A673 (cell line): ENCODE measurements around the gene ZNF597.

ENCODE experiments used
- CTCF ChIP-seq: fragments of 300-800, 200-600 bp; sonication (generic); conservative IDR thresholded peaks from 2 replicates; pipeline ENCODE4 v1.5.1; 2017; ENCODE audit warnings: low read depth, mild to moderate bottlenecking, antibody characterized with exemption, low read length, moderate library complexity, mixed read lengths
- EZH2 ChIP-seq: fragments of 200-600 bp; sonication (generic); IDR thresholded peaks from 2 replicates; pipeline ENCODE4 v1.6.1; 2017; ENCODE audit warnings: borderline replicate concordance, low read depth, mild to moderate bottlenecking, mixed read lengths, antibody characterized with exemption, low read length; ENCODE audit not compliant: poor library complexity, severe bottlenecking

- TF ChIP-seq CTCF (no peak), EZH2 (no peak)
Observed at GRCh38 chr16:3439637-3440036, 3.7 kb downstream of the ZNF597 start.
